Activated CD8-positive, alpha-beta memory T cell treated with anti-CD3 and anti-CD28 coated beads, Interleukin-2, amount 50 U/mL, for 4 hours (primary cell): ENCODE measurements around the gene GTF3C1.

Source experiments
- DNase-seq: peaks from one replicate; pipeline ENCODE4 v3.0.0-alpha.2; 2020

GTF3C1 gene

DNA sequence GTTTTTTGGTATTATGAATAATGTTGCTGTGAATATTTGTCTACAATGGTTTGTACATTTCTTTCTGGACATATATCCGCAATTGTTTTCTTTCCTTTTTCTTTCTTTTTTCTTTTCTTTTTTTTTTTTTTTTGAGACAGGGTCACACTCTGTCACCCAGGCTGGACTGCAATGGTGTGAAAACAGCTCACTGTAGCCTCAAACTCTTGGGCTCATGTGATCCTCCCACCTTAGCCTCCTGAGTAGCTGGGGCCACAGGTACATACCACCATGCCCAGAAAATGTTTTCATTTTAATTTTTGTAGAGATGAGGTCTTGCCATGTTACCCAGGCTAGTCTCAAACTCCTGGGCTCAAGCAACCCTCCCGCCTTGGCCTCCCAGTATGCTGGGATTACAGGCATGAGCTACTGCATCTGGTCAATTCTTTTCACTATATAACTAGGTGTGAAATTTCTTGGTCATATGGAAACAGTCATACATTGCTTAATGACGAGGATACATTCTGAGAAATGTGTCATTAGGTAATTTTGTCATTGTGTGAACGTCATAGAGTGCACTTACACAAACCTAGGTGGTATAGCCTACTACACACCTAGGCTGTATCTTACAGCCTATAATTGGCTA is 132.6 kb downstream of the GTF3C1 start:
- DNase-seq, result no peak

DNA sequence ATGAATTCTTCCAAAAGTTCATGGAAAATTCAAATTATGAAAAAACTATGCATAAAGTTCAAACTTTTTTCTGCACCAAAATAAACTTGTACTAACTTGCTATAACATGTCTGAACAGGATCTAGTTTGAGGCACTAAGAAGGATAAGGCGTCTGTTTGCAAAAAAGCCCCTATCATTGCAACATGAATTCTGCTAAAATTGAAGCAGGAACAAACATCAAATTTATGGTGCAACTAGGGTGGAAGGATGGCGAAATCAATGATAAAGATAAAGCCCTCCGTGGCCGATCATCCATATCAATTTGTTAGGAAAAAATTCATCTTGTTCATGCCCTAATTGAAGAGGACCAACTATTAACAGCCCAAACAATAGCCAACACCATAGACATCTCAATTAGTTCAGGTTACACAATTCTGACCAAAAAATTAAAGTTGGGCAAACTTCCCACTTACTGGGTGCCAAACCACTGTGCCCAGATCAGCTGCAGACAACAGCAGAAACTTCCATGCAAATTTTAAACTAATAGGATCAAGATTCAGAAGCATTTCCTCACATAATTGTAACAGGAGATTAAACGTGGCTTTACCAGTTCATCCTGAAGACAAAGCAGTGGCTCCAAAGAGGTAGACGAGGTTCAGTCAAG is 134.8 kb downstream of the GTF3C1 start:
- no peak for DNase-seq

DNA sequence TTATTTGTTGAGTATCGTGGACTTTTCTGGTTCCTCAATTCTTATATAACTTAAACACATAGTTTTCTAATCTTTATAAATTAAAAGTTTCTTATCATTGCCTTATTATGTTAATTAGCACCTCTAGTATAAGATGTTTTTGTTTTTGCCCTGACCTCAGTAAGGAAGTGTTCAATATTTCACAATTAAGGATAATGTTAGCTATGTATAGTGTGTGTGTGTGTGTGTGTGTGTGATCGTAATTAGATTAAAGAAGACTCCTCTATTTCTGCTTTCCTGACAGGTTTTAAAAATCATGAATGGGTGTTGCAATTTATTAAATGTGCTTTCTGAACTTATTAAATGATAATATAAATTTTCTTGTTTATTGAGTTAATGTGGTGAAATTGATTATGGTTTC is 135.8 kb downstream of the GTF3C1 start:
- no peak for DNase-seq

DNA sequence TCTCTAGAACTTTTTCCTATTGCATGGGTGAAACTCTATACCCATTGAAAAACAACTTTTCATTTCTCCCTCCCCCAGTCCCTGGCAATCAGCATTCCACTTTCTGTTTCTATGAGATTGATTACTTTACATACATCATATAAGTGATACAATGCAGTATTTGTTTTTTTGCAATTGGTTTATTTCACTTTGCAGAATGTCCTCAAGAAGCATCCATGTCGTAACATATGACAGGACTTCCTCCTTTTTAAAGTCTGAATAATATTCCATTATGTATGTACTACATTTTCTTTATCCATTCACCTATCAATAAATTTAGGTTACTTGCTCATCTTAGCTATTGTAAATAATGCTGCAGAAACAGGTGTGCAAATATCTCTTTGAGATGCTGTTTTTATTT is 139.0 kb downstream of the GTF3C1 start:
- no peak for DNase-seq
